T-helper 2 cell treated with Interferon-gamma antibody and Interleukin-4, amounts not matched to agents 5 μg/mL and 100 μg/mL, for 36 hours (primary cell): ENCODE results near the gene CENPM.

Experiments used
- DNase-seq: peaks from one replicate; pipeline ENCODE4 v3.0.0; 2021; ENCODE audit warnings: low spot score
- H3K27ac Mint-ChIP-seq: one replicate; pipeline ENCODE4 v1.8.0; 2021; ENCODE audit warnings: mild to moderate bottlenecking, mixed read lengths
- H3K27me3 Mint-ChIP-seq: one replicate; pipeline ENCODE4 v1.8.0; 2021; ENCODE audit warnings: low read depth, mixed read lengths
- H3K36me3 Mint-ChIP-seq: one replicate; pipeline ENCODE4 v1.8.0; 2021; ENCODE audit warnings: low read depth, mixed read lengths
- H3K4me1 Mint-ChIP-seq: one replicate; pipeline ENCODE4 v1.8.0; 2021; ENCODE audit warnings: low read depth, mixed read lengths
- H3K4me3 Mint-ChIP-seq: one replicate; pipeline ENCODE4 v1.8.0; 2022; ENCODE audit warnings: mild to moderate bottlenecking, moderate library complexity, mixed read lengths
- H3K9me3 Mint-ChIP-seq: one replicate; pipeline ENCODE4 v1.8.0; 2021; ENCODE audit warnings: mixed read lengths

The CENPM gene

GRCh38 chr22:41908411-41909309 lies 38.3 kb downstream of the CENPM start:
- Mint-ChIP-seq H3K36me3 (peaks cover 19% of the 10 kb centered on the region), H3K4me3 (peak overlapping the region; percentile 71), H3K27me3 (peaks cover 32% of the 10 kb centered on the region), H3K27ac (peak overlapping the region; percentile 52), H3K4me1 (peaks cover 22% of the 10 kb centered on the region), H3K9me3 (no peaks in the 10 kb centered on the region)
- no peak for DNase-seq

- Mint-ChIP-seq H3K4me3 (no peak overlapping the region), H3K27me3 (peaks cover 23% of the 10 kb centered on the region), H3K27ac (peak overlapping the region; percentile 31), H3K9me3 (no peaks in the 10 kb centered on the region), H3K4me1 (peaks cover 22% of the 10 kb centered on the region), H3K36me3 (peaks cover 20% of the 10 kb centered on the region)
- DNase-seq, result no peak
Measured at GRCh38 chr22:41907436-41908401, 39.2 kb downstream of the CENPM start.

- Mint-ChIP-seq H3K4me1 (peaks cover 22% of the 10 kb centered on the region), H3K27ac (no peak overlapping the region), H3K36me3 (peaks cover 25% of the 10 kb centered on the region), H3K27me3 (peaks cover 14% of the 10 kb centered on the region), H3K4me3 (no peak overlapping the region), H3K9me3 (no peaks in the 10 kb centered on the region)
- no peak for DNase-seq
Measured at GRCh38 chr22:41906822-41907221, 40.1 kb downstream of the CENPM start.

GRCh38 chr22:41905411-41906202 lies 41.3 kb downstream of the CENPM start:
- DNase-seq, result no peak
- no peak overlapping the region for H3K4me3 Mint-ChIP-seq
- peak overlapping the region; percentile 62 for H3K27ac Mint-ChIP-seq
- H3K9me3 Mint-ChIP-seq, result no peaks in the 10 kb centered on the region
- H3K27me3 Mint-ChIP-seq, result peaks cover 8% of the 10 kb centered on the region
- H3K4me1 Mint-ChIP-seq, result peaks cover 20% of the 10 kb centered on the region
- peaks cover 28% of the 10 kb centered on the region for H3K36me3 Mint-ChIP-seq

- no peak overlapping the region for H3K4me3 Mint-ChIP-seq
- peaks cover 8% of the 10 kb centered on the region for H3K27me3 Mint-ChIP-seq
- no peak overlapping the region for H3K27ac Mint-ChIP-seq
- no peaks in the 10 kb centered on the region for H3K9me3 Mint-ChIP-seq
- peaks cover 35% of the 10 kb centered on the region for H3K36me3 Mint-ChIP-seq
- peaks cover 20% of the 10 kb centered on the region for H3K4me1 Mint-ChIP-seq
- DNase-seq, result no peak
Measured at GRCh38 chr22:41904450-41905410, 42.2 kb downstream of the CENPM start.

- no peak for DNase-seq
- H3K4me3 Mint-ChIP-seq, result no peak overlapping the region
- H3K36me3 Mint-ChIP-seq, result peaks cover 42% of the 10 kb centered on the region
- H3K4me1 Mint-ChIP-seq, result peaks cover 6% of the 10 kb centered on the region
- H3K9me3 Mint-ChIP-seq, result no peaks in the 10 kb centered on the region
- H3K27ac Mint-ChIP-seq, result no peak overlapping the region
- H3K27me3 Mint-ChIP-seq, result no peaks in the 10 kb centered on the region
Measured at GRCh38 chr22:41902932-41903421, 44.0 kb downstream of the CENPM start.

- peaks cover 38% of the 10 kb centered on the region for H3K36me3 Mint-ChIP-seq
Measured at GRCh38 chr22:41902016-41902415, 44.9 kb downstream of the CENPM start.

GRCh38 chr22:41900652-41901312 lies 46.2 kb downstream of the CENPM start:
- Mint-ChIP-seq H3K9me3 (no peaks in the 10 kb centered on the region), H3K27me3 (no peaks in the 10 kb centered on the region), H3K4me1 (no peaks in the 10 kb centered on the region), H3K4me3 (no peak overlapping the region), H3K36me3 (peaks cover 43% of the 10 kb centered on the region), H3K27ac (no peak overlapping the region)
- no peak for DNase-seq

More at GRCh38 chr22:41902016-41902415, 44.9 kb downstream of the CENPM start:
- no peaks in the 10 kb centered on the region for H3K9me3 Mint-ChIP-seq
- H3K4me3 Mint-ChIP-seq, result no peak overlapping the region
- DNase-seq, result no peak
- no peaks in the 10 kb centered on the region for H3K27me3 Mint-ChIP-seq
- H3K4me1 Mint-ChIP-seq, result peaks cover 2% of the 10 kb centered on the region
- no peak overlapping the region for H3K27ac Mint-ChIP-seq

GRCh38 chr22:41899992-41900651 lies 46.8 kb downstream of the CENPM start:
- no peaks in the 10 kb centered on the region for H3K4me1 Mint-ChIP-seq
- H3K27ac Mint-ChIP-seq, result no peak overlapping the region
- H3K4me3 Mint-ChIP-seq, result no peak overlapping the region
- no peaks in the 10 kb centered on the region for H3K27me3 Mint-ChIP-seq
- DNase-seq, result no peak
- peaks cover 41% of the 10 kb centered on the region for H3K36me3 Mint-ChIP-seq
- no peaks in the 10 kb centered on the region for H3K9me3 Mint-ChIP-seq

- Mint-ChIP-seq H3K36me3 (peaks cover 43% of the 10 kb centered on the region), H3K4me3 (no peak overlapping the region), H3K4me1 (no peaks in the 10 kb centered on the region), H3K9me3 (no peaks in the 10 kb centered on the region), H3K27ac (no peak overlapping the region), H3K27me3 (no peaks in the 10 kb centered on the region)
- DNase-seq, result no peak
Measured at GRCh38 chr22:41899110-41899509, 47.8 kb downstream of the CENPM start.

- Mint-ChIP-seq H3K4me1 (no peaks in the 10 kb centered on the region), H3K27me3 (no peaks in the 10 kb centered on the region), H3K4me3 (no peak overlapping the region), H3K9me3 (no peaks in the 10 kb centered on the region), H3K27ac (no peak overlapping the region), H3K36me3 (peaks cover 39% of the 10 kb centered on the region)
- no peak for DNase-seq
Measured at GRCh38 chr22:41898645-41899044, 48.3 kb downstream of the CENPM start.
